Lung (tissue), 12 donors: ENCODE measurements around the gene SPACDR. TPM values are rescaled to one million over a fixed set of nuclear protein-coding genes. Genes with fewer than 3 reads are reported as not detected.

Experiments used
- ATAC-seq: fragments of 200-7000 bp; cut with Tn5 transposase; one replicate; pipeline ENCODE4 v1.9.1; 2020; ENCODE audit warnings: moderate number of reproducible peaks; ENCODE audit not compliant: insufficient read depth, low FRiP score
- DNase-seq, 3 donors: peaks; one replicate each; pipeline ENCODE4 v3.0.0-alpha.2; 2013 to 2017
- H3K27ac ChIP-seq, 2 donors: one replicate each; pipeline ENCODE4 v1.5.1; 2013; ENCODE audit warnings: mild to moderate bottlenecking in 2 of 2, moderate library complexity in 2 of 2, control low read depth in 1 of 2, inconsistent platforms in 1 of 2, low read depth in 1 of 2, low read length in 1 of 2
- H3K27me3 ChIP-seq, 3 donors: one replicate each; pipeline ENCODE4 v1.5.1; 2013; ENCODE audit warnings: low read length in 2 of 3; ENCODE audit not compliant: control insufficient read depth in 3 of 3, insufficient read depth in 3 of 3
- H3K36me3 ChIP-seq, 4 donors: one replicate each; pipeline ENCODE4 v1.5.1; 2013; ENCODE audit warnings: low read length in 4 of 4, mild to moderate bottlenecking in 1 of 4, moderate library complexity in 1 of 4; ENCODE audit not compliant: control insufficient read depth in 4 of 4, insufficient read depth in 4 of 4
- H3K4me1 ChIP-seq, 5 donors: one replicate each; pipeline ENCODE4 v1.5.1; 2013; ENCODE audit warnings: low read length in 5 of 5, mild to moderate bottlenecking in 2 of 5, moderate library complexity in 1 of 5; ENCODE audit not compliant: control insufficient read depth in 5 of 5, insufficient read depth in 5 of 5
- H3K4me3 ChIP-seq: one replicate; pipeline ENCODE4 v1.5.1; 2013; ENCODE audit warnings: mild to moderate bottlenecking, control low read depth, moderate library complexity
- H3K9ac ChIP-seq, 2 donors: one replicate each; pipeline ENCODE4 v1.5.1; 2013; ENCODE audit warnings: low read length in 2 of 2, control low read depth in 1 of 2; ENCODE audit not compliant: insufficient read depth in 1 of 2
- H3K9me3 ChIP-seq, 4 donors: one replicate each; pipeline ENCODE4 v1.5.1; 2013; ENCODE audit warnings: low read length in 3 of 4, mild to moderate bottlenecking in 1 of 4, moderate library complexity in 1 of 4; ENCODE audit not compliant: control insufficient read depth in 4 of 4, insufficient read depth in 3 of 4
- CTCF ChIP-seq: IDR thresholded peaks from 2 replicates; pipeline ENCODE4 v1.5.1; 2012; ENCODE audit warnings: mild to moderate bottlenecking; ENCODE audit errors: control extremely low read depth, extremely low read depth
- WGBS, 2 donors: extraction: QIAGEN DNeasy Blood & Tissue Kit; methylation state at CpG; one replicate each; pipeline ENCODE4 v1.1.7; 2013; 5-methylcytosine and 5-hydroxymethylcytosine counted together
- polyA plus RNA-seq, 2 donors: library from polyadenylated mRNA; stranded (reverse); fragments of 200-250 nt; gene quantifications; one replicate each; pipeline ENCODE4 v1.2.1, GENCODE V29; 2013
- total RNA-seq, 2 donors: library from RNA; depleted of rRNA in 1 of 2; stranded (reverse); fragments of >200 nt in 1 of 2; gene quantifications; one replicate each; pipeline ENCODE4 v1.2.1, GENCODE V29; 2014 to 2021
- donor health status: control.
- donor health status: control.
- donor health status: Bipolar disorder and iron deficiency.
- donor health status: healthy.
- donor health status: DM: yes; HTN: yes; CAD: no.

Gene SPACDR
- total and polyA plus RNA-seq, 4 donors: 0.54 to 2.0 (median 0.83) TPM

DNA sequence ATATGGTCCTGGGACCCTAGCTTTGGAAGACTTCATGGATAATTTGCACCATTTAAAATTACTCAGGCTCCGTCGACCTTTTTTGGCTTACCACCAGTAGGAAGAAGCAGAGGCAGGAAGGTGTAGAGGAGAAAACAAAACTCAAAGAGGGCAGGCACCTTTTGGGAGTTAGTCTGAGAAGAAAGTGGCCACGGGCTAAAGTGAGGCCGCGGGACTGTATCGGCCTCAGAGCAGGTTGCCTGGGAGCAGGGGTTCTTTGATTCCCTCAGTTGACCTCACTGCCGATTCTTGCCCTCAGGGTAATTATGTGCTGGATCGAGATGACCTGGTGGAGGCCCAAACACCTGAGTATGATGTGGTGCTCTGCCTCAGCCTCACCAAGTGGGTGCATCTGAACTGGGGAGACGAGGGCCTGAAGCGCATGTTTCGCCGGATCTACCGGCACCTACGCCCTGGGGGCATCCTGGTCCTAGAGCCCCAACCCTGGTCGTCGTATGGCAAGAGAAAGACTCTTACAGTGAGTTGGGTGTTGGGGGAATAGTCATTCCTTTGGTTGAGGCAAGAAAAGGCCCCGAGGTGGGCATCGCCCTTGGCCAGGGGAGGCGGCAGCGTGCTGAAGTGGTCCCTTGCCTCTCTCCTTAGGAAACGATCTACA is 31.3 kb downstream of the SPACDR start:
- peaks cover 4 to 28% (median 18%) of the 10 kb centered on the region in 4 donors for H3K36me3 ChIP-seq
- DNase-seq (no peak), ATAC-seq (no peak)
- H3K27ac ChIP-seq: no peak overlapping the region
- no peak overlapping the region for H3K4me3 ChIP-seq
- H3K9ac ChIP-seq: no peak overlapping the region
- 89 to 91% methylated on average over 21 of the region's 21 CpGs for WGBS, 2 donors
- TF ChIP-seq CTCF: no peak
- H3K9me3 ChIP-seq: no peaks in the 10 kb centered on the region
- peaks cover 4 to 32% (median 13%) of the 10 kb centered on the region in 5 donors for H3K4me1 ChIP-seq
- H3K27me3 ChIP-seq: no peaks in the 10 kb centered on the region

- Histone ChIP-seq H3K4me3 (no peak overlapping the region), H3K9ac (no peak overlapping the region), H3K27ac (no peak overlapping the region), H3K27me3 (no peaks in the 10 kb centered on the region), H3K9me3 (no peaks in the 10 kb centered on the region), H3K36me3 (peaks cover 4 to 28% (median 18%) of the 10 kb centered on the region in 4 donors), H3K4me1 (peaks cover 4 to 32% (median 13%) of the 10 kb centered on the region in 5 donors)
- TF ChIP-seq CTCF: no peak
- WGBS, 2 donors: 83 to 86% methylated on average over 4 of the region's 4 CpGs
- no peak for ATAC-seq
- DNase-seq: no peak
These were observed 32.0 kb downstream of the SPACDR start for GRCh38 chr7:100432053-100432452.

GRCh38 chr7:100431286-100431735 is 32.7 kb downstream of the SPACDR start:
- Histone ChIP-seq H3K36me3 (peaks cover 4 to 28% (median 18%) of the 10 kb centered on the region in 4 donors), H3K9me3 (no peaks in the 10 kb centered on the region), H3K27ac (peak overlapping the region in 1 of 2 donors; percentile 22), H3K4me1 (peaks cover 4 to 32% (median 13%) of the 10 kb centered on the region in 5 donors), H3K27me3 (no peaks in the 10 kb centered on the region), H3K4me3 (no peak overlapping the region), H3K9ac (peak overlapping the region in 1 of 2 donors; percentile 33)
- ATAC-seq (no peak), DNase-seq (no peak)
- 73 to 90% methylated on average over 23 of the region's 23 CpGs for WGBS, 2 donors
- TF ChIP-seq CTCF: no peak
